OCI-LY7 (cell line): ENCODE results near the gene WDR64. TPM values are rescaled to one million over a fixed set of nuclear protein-coding genes. Genes with fewer than 3 reads are reported as not detected.
A peak's percentile ranks its signal among the peaks of the same experiment; 100 is the strongest.

ENCODE experiments used
- BruUV-seq: library from RNA; stranded (reverse); fragments of 400-500 nt; replicated peaks from 2 replicates; lab custom pipeline; 2021; lab: Mats Ljungman, UMichigan
- CTCF ChIA-PET: fragments of 300-600 bp; sonication (Branson Sonifier 250); formaldehyde crosslinking; loops from one replicate; lab custom pipeline; 2022; ENCODE audit warnings: antibody characterized with exemption; ENCODE audit not compliant: unreplicated experiment; lab: Charles Lee
- POLR2A ChIA-PET: fragments of 300-600 bp; sonication (Branson Sonifier 250); formaldehyde crosslinking; loops from one replicate; lab custom pipeline; 2022; ENCODE audit warnings: antibody characterized with exemption; lab: Charles Lee
- DNase-seq: peaks from one replicate; pipeline ENCODE4 v3.0.0-alpha.2; 2015; ENCODE audit warnings: low spot score
- H2AFZ ChIP-seq: fragments of 200-600 bp; sonication (generic), shearing (Covaris generic); 2 replicates; pipeline ENCODE4 v1.6.1; 2014; ENCODE audit warnings: mild to moderate bottlenecking, antibody characterized with exemption, low read length, moderate library complexity
- H3K27ac ChIP-seq: fragments of 200-600 bp; sonication (generic); 2 replicates; pipeline ENCODE4 v1.5.1; 2014; ENCODE audit warnings: mixed run types, low read depth, mild to moderate bottlenecking, moderate library complexity, low read length, inconsistent platforms; ENCODE audit not compliant: poor library complexity, severe bottlenecking
- H3K36me3 ChIP-seq: fragments of 200-600 bp; sonication (generic); 2 replicates; pipeline ENCODE4 v1.6.1; 2014; ENCODE audit warnings: mild to moderate bottlenecking, antibody characterized with exemption, low read length, moderate library complexity, mixed read lengths; ENCODE audit not compliant: insufficient read depth
- H3K4me1 ChIP-seq: fragments of 200-600 bp; sonication (generic); 2 replicates; pipeline ENCODE4 v1.5.1; 2014; ENCODE audit warnings: mild to moderate bottlenecking, low read length; ENCODE audit not compliant: insufficient read depth, poor library complexity, severe bottlenecking
- H3K4me2 ChIP-seq: fragments of 200-600 bp; sonication (generic); 2 replicates; pipeline ENCODE4 v1.6.1; 2014; ENCODE audit warnings: mild to moderate bottlenecking, low read length
- H3K4me3 ChIP-seq: fragments of 200-600 bp; sonication (generic); 2 replicates; pipeline ENCODE4 v1.5.1; 2014; ENCODE audit warnings: mild to moderate bottlenecking, low read depth, low read length; ENCODE audit not compliant: poor library complexity, severe bottlenecking
- H3K79me2 ChIP-seq: fragments of 200-600 bp; sonication (generic); 2 replicates; pipeline ENCODE4 v1.6.1; 2016; ENCODE audit warnings: low read depth, mild to moderate bottlenecking, low read length, moderate library complexity, mixed read lengths; ENCODE audit not compliant: insufficient read depth
- H3K9me2 ChIP-seq: fragments of 200-600 bp; sonication (generic); 2 replicates; pipeline ENCODE4 v1.6.1; 2016; ENCODE audit warnings: mild to moderate bottlenecking, low read length, mixed read lengths; ENCODE audit not compliant: insufficient read depth
- H3K9me3 ChIP-seq: fragments of 200-600 bp; sonication (generic); 2 replicates; pipeline ENCODE4 v1.6.1; 2014; ENCODE audit warnings: mild to moderate bottlenecking, mixed run types, low read length, mixed read lengths
- H4K20me1 ChIP-seq: fragments of 200-600 bp; sonication (generic); 2 replicates; pipeline ENCODE4 v1.6.1; 2014; ENCODE audit warnings: mild to moderate bottlenecking, antibody characterized with exemption, low read length, moderate library complexity, mixed read lengths; ENCODE audit not compliant: insufficient read depth
- EZH2phosphoT487 ChIP-seq: fragments of 200-600 bp; sonication (generic); IDR thresholded peaks from 2 replicates; pipeline ENCODE4 v1.6.1; 2018; ENCODE audit warnings: low read depth, borderline replicate concordance, mild to moderate bottlenecking, mixed run types, antibody characterized with exemption, low read length, moderate library complexity, mixed read lengths
- intact Hi-C: fragments of 100-400 bp; cut with micrococcal nuclease; formaldehyde crosslinking; loops from one replicate; pipeline ENCODE4 v1.10.0; 2022; ENCODE audit not compliant: unreplicated experiment
- total RNA-seq, 2 experiments: library from RNA; depleted of rRNA in 1 of 2; stranded (reverse); fragments of >200 nt in 1 of 2; shearing (Covaris generic) in 1 of 2; gene quantifications; 2 replicates each; pipeline ENCODE4 v1.2.3, GENCODE V29; 2014 to 2022
- TF ChIP-seq, protein P1 (sequence below): fragments of 200-600 bp; sonication (generic); conservative IDR thresholded peaks from 2 replicates; pipeline ENCODE4 v1.5.1; 2014; ENCODE audit warnings: mild to moderate bottlenecking, antibody characterized with exemption, low read length, moderate library complexity, mixed read lengths

WDR64 gene
- total RNA-seq, 2 experiments from 2014 or later = not detected

DNA sequence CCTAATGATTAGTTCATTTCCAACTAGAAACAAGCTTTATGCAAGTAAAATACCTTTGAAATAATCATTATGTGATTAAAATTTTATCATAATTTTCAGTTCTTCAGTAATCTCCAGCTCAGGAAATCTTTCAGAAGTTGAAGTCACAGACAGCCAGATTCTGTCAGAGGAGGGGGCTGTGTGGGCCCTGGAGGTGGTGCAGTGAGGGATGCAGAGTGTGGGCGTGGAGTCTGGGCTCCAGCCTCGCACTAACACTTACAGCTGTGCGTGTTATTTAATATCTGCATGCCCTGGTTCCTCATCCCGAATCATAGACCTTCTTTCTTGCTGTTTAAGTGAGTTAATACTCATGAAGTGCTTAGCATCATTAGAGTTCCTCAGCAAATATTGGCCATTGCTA lies 23.9 kb downstream of the WDR64 start:
- Histone ChIP-seq H4K20me1 (no peaks in the 10 kb centered on the region), H3K36me3 (no peaks in the 10 kb centered on the region), H3K4me2 (peak overlapping the region; percentile 59), H3K4me1 (peaks cover 34% of the 10 kb centered on the region), H3K27ac (peak overlapping the region; percentile 80), H2AFZ (peak overlapping the region; percentile 83), H3K9me2 (no peaks in the 10 kb centered on the region), H3K79me2 (no peaks in the 10 kb centered on the region), H3K4me3 (no peak overlapping the region), H3K9me3 (0 out of 2 replicates have a peak, but pooled peaks cover 6% of the 10 kb centered on the region)
- CTCF ChIA-PET = no interaction called here
- TF ChIP-seq, protein P1, sequence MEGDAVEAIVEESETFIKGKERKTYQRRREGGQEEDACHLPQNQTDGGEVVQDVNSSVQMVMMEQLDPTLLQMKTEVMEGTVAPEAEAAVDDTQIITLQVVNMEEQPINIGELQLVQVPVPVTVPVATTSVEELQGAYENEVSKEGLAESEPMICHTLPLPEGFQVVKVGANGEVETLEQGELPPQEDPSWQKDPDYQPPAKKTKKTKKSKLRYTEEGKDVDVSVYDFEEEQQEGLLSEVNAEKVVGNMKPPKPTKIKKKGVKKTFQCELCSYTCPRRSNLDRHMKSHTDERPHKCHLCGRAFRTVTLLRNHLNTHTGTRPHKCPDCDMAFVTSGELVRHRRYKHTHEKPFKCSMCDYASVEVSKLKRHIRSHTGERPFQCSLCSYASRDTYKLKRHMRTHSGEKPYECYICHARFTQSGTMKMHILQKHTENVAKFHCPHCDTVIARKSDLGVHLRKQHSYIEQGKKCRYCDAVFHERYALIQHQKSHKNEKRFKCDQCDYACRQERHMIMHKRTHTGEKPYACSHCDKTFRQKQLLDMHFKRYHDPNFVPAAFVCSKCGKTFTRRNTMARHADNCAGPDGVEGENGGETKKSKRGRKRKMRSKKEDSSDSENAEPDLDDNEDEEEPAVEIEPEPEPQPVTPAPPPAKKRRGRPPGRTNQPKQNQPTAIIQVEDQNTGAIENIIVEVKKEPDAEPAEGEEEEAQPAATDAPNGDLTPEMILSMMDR = no peak
- TF ChIP-seq EZH2phosphoT487 = no peak
- intact Hi-C loops = no loop called here
- BruUV-seq = no TSS peak
- POLR2A ChIA-PET = interaction anchor here (1.1 to 1.8 kb wide), 6 partner anchors 10 to 67 kb away, joined by 3 to 7 read pairs (median 5); no protein-coding TSS in a partner anchor
- DNase-seq = peak; percentile 28

DNA sequence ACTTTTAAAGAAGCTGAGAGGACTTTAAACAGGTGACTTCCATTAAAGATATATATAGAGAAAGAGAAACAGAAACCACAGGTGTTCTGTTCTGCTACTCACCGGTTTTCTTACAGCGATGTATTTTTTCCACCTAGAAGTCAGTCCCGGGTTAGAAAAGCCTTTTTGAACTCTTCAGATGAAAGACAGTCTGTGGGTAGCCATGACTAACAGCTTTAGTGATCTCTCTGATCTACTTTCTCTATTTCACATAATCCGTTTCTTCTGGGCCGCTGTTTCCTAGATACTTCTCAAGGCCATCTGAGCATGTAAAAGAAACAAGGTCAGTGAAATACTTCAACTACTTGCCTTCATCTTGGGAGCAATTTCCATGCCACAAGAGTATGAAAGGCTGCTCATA lies 25.1 kb downstream of the WDR64 start:
- CTCF ChIA-PET = no interaction called here
- no peaks in the 10 kb centered on the region for H3K9me2 ChIP-seq
- H3K36me3 ChIP-seq = no peaks in the 10 kb centered on the region
- no TSS peak for BruUV-seq
- POLR2A ChIA-PET = interaction anchor here (0.7 to 1.8 kb wide), 8 partner anchors 9 to 65 kb away, joined by 3 to 7 read pairs (median 4); no protein-coding TSS in a partner anchor
- intact Hi-C loops = no loop called here
- peak overlapping the region; percentile 38 for H3K4me3 ChIP-seq
- H3K4me2 ChIP-seq = peak overlapping the region; percentile 59
- H3K4me1 ChIP-seq = peaks cover 34% of the 10 kb centered on the region
- H3K79me2 ChIP-seq = no peaks in the 10 kb centered on the region
- no peaks in the 10 kb centered on the region for H4K20me1 ChIP-seq
- peak overlapping the region; percentile 80 for H3K27ac ChIP-seq
- H3K9me3 ChIP-seq = 0 out of 2 replicates have a peak, but pooled peaks cover 6% of the 10 kb centered on the region
- H2AFZ ChIP-seq = peak overlapping the region; percentile 83
- TF ChIP-seq, protein P1 = no peak
- no peak for TF ChIP-seq EZH2phosphoT487
- DNase-seq = peak; percentile 72

DNA sequence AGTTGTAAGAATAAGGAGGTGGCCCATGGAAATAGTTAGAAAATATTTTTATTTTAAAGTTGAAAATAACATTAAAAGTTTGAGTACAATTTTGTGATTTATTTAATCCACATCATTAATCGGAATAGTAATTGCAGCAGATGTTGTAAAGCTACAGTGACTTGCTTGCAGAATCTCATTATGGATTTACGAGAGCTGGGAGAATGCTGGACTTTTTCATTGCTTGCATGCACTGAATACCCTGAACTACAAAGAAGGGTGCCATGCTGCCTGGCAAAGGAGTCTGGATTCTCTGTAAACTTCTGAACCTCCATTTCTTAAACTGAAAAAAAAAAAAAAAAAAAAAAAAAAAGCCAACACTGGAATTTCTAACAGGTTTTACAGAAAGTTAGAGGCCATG lies 26.5 kb downstream of the WDR64 start:
- Histone ChIP-seq H3K9me2 (no peaks in the 10 kb centered on the region), H4K20me1 (no peaks in the 10 kb centered on the region), H3K79me2 (no peaks in the 10 kb centered on the region), H3K4me1 (peaks cover 34% of the 10 kb centered on the region), H3K4me2 (peak overlapping the region; percentile 59), H3K27ac (no peak overlapping the region), H2AFZ (no peak overlapping the region; the same call in 1 of the 2 replicates), H3K9me3 (0 out of 2 replicates have a peak, but pooled peaks cover 6% of the 10 kb centered on the region), H3K4me3 (no peak overlapping the region), H3K36me3 (no peaks in the 10 kb centered on the region)
- no peak for DNase-seq
- TF ChIP-seq, protein P1 = no peak
- TF ChIP-seq EZH2phosphoT487 = no peak
- POLR2A ChIA-PET = interaction anchor here (0.6 to 1.6 kb wide), 14 partner anchors 9 to 1083 kb away, joined by 3 to 7 read pairs (median 3); partner anchors contain the start of genes CHML, KMO and OPN3
- intact Hi-C loops = no loop called here
- CTCF ChIA-PET = no interaction called here
- no TSS peak for BruUV-seq
